GM12878 (cell line): ENCODE data around the gene ZBTB16.

ENCODE experiments used
- BRCA1 ChIP-seq: IDR thresholded peaks from 2 replicates; pipeline ENCODE4 v1.6.1; 2011; ENCODE audit warnings: low read depth, low read length, improper control_type of control experiment
- CBX5 ChIP-seq: sonication (generic); IDR thresholded peaks from 2 replicates; pipeline ENCODE4 v1.6.1; 2016; ENCODE audit warnings: low read depth, moderate library complexity, mild to moderate bottlenecking, inconsistent platforms
- DPF2 ChIP-seq: fragments of 450-650 bp; IDR thresholded peaks from 2 replicates; pipeline ENCODE4 v1.6.1; 2017; ENCODE audit warnings: mild to moderate bottlenecking
- EGR1 ChIP-seq, 2 experiments: IDR thresholded peaks; 1 replicate in 1 of 2; 2 replicates in 1 of 2; pipeline ENCODE4 v1.6.1; 2011 to 2012; ENCODE audit warnings: low read depth in 2 of 2, low read length in 2 of 2, borderline replicate concordance in 1 of 2, mild to moderate bottlenecking in 1 of 2, moderate library complexity in 1 of 2
- EP300 ChIP-seq, 2 experiments: fragments of 150-350 bp in 1 of 2; IDR thresholded peaks; 2 replicates each; pipeline ENCODE4 v1.6.1; 2011 to 2012; ENCODE audit warnings: low read depth in 2 of 2, low read length in 2 of 2, borderline replicate concordance in 1 of 2, improper control_type of control experiment in 1 of 2, inconsistent platforms in 1 of 2; ENCODE audit not compliant: control insufficient read depth in 1 of 2
- FOS ChIP-seq: IDR thresholded peaks from 3 replicates; pipeline ENCODE4 v1.6.1; 2011; ENCODE audit warnings: borderline replicate concordance; ENCODE audit not compliant: insufficient read length; ENCODE audit errors: extremely low read depth
- POLR2A ChIP-seq: IDR thresholded peaks from 2 replicates; pipeline ENCODE4 v1.6.1; 2011; ENCODE audit warnings: low read depth, mild to moderate bottlenecking, low read length
- POLR2AphosphoS5 ChIP-seq: IDR thresholded peaks from 2 replicates; pipeline ENCODE4 v1.6.1; 2011; ENCODE audit warnings: mild to moderate bottlenecking, low read length, inconsistent platforms
- SMC3 ChIP-seq: IDR thresholded peaks from 2 replicates; pipeline ENCODE4 v1.6.1; 2011; ENCODE audit warnings: low read length, improper control_type of control experiment, borderline replicate concordance
- TF ChIP-seq, protein P1 (sequence below), 3 experiments: IDR thresholded peaks in 2 of 3; conservative IDR thresholded peaks in 1 of 3; 2 replicates each; pipeline ENCODE4 v1.5.1; 2011; ENCODE audit warnings: low read depth in 3 of 3, low read length in 3 of 3, mild to moderate bottlenecking in 3 of 3, control low read depth in 2 of 3, moderate library complexity in 2 of 3, inconsistent platforms in 1 of 3, mixed read lengths in 1 of 3; ENCODE audit not compliant: control insufficient read depth in 2 of 3, insufficient read depth in 1 of 3; ENCODE audit errors: extremely low read depth in 1 of 3
- TF ChIP-seq, protein P2 (sequence below): IDR thresholded peaks from 2 replicates; pipeline ENCODE4 v1.6.1; 2012; ENCODE audit warnings: low read depth, low read length, improper control_type of control experiment

DNA sequence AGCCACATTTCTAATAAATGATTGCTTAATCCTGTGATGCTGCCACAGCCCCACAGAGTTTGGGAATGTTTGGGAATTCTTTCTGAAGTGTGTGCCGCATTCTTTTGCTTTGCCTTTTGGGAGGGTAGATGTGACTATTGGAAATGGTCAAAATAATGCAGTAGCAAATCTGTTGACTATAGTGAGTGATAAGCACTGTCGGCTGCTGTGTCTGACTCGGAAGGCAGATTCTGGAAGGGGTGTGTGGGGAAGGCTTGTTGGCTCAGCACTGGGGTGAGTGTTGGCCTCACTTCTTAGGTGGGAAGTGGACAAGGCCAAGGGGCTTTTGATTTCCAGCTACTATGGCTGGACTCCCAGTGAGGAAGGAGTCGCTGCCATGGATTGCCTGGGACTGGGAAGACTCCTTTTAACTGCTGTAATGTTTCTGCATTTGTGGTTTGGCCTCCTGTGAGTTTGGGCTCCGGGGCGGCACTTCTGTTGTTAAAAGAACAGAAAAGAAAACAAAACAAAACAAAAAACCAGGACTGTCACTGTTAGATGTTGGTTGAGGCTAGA lies 20.1 kb downstream of the ZBTB16 start:
- TF ChIP-seq CBX5 (no peak), POLR2AphosphoS5 (no peak), EGR1 (IDR thresholded peaks at IDR 0.05; ENCODE audit: borderline replicate concordance in 1 of 2, low read depth in 2 of 2, low read length in 2 of 2) (no peak), EP300 (IDR thresholded peaks at IDR 0.05; ENCODE audit: borderline replicate concordance in 1 of 2, control insufficient read depth in 1 of 2, low read depth in 2 of 2, low read length in 2 of 2) (no peak), POLR2A (no peak), DPF2 (no peak), BRCA1 (no peak), FOS (no peak), SMC3 (no peak)
- TF ChIP-seq, protein P1, sequence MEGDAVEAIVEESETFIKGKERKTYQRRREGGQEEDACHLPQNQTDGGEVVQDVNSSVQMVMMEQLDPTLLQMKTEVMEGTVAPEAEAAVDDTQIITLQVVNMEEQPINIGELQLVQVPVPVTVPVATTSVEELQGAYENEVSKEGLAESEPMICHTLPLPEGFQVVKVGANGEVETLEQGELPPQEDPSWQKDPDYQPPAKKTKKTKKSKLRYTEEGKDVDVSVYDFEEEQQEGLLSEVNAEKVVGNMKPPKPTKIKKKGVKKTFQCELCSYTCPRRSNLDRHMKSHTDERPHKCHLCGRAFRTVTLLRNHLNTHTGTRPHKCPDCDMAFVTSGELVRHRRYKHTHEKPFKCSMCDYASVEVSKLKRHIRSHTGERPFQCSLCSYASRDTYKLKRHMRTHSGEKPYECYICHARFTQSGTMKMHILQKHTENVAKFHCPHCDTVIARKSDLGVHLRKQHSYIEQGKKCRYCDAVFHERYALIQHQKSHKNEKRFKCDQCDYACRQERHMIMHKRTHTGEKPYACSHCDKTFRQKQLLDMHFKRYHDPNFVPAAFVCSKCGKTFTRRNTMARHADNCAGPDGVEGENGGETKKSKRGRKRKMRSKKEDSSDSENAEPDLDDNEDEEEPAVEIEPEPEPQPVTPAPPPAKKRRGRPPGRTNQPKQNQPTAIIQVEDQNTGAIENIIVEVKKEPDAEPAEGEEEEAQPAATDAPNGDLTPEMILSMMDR (IDR thresholded peaks at IDR 0.05 in 2 of 3, conservative IDR thresholded peaks at IDR 0.05 in 1 of 3; ENCODE audit: control insufficient read depth in 2 of 3, extremely low read depth in 1 of 3, insufficient read depth in 1 of 3, low read depth in 3 of 3, low read length in 3 of 3) = no peak
- TF ChIP-seq, protein P2, sequence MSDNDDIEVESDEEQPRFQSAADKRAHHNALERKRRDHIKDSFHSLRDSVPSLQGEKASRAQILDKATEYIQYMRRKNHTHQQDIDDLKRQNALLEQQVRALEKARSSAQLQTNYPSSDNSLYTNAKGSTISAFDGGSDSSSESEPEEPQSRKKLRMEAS = no peak
